ENCODE measurements around the gene MRPL55.

GRCh38 chr1:228139931-228140723 is 31.0 kb upstream of the MRPL55 start, which contains the start of gene GUK1:
- TF ChIP-seq CTCF (IDR thresholded peaks at IDR 0.05): peak; percentile 17 to 81 (median 42)
- peak; percentile 98 for TF ChIP-seq POLR2A (IDR thresholded peaks at IDR 0.05)
- TF ChIP-seq POLR2AphosphoS5 (IDR thresholded peaks at IDR 0.05): peak; percentile 97

Measured in prostate gland (tissue), 2 donors.